ENCODE data around the gene SPIN1. TPM values are rescaled to one million over a fixed set of nuclear protein-coding genes. Genes with fewer than 3 reads are reported as not detected.

Gene SPIN1
- total and polyA plus RNA-seq, 2 donors (not counting 1 experiment from before 2014, with no cell fraction given) = 9.9 to 24.9 TPM

- intact Hi-C loops (cut with micrococcal nuclease) = no loop called here
- Histone ChIP-seq H3K9ac (ENCODE audit: low read length) (no peak overlapping the region), H4K20me1 (ENCODE audit: control insufficient read depth, insufficient read depth, low read length, poor library complexity, severe bottlenecking) (peaks cover 4% of the 10 kb centered on the region), H3K27me3 (replicated peaks in 1 of 4; ENCODE audit: control extremely low read depth in 1 of 4, control insufficient read depth in 3 of 4, insufficient read depth in 4 of 4, low read length in 3 of 4) (no peaks in the 10 kb centered on the region), H3K36me3 (replicated peaks in 1 of 2; ENCODE audit: control extremely low read depth in 1 of 2, control insufficient read depth in 1 of 2, extremely low read depth in 1 of 2, insufficient read depth in 2 of 2, low read length in 1 of 2) (peaks cover under 1 to 20% of the 10 kb centered on the region in 2 experiments), H2AFZ (ENCODE audit: insufficient read depth, low read depth, low read length, poor library complexity, severe bottlenecking) (no peak overlapping the region), H3K4me2 (replicated peaks; ENCODE audit: low read depth, low read length, poor library complexity, severe bottlenecking) (no peak overlapping the region), H3K79me2 (ENCODE audit: control insufficient read depth, insufficient read depth, low read length) (peaks cover 21% of the 10 kb centered on the region), H3K9me3 (ENCODE audit: control extremely low read depth in 1 of 3, control insufficient read depth in 2 of 3, insufficient read depth in 1 of 3, low read length in 2 of 3) (peaks cover 0 to 5% (median 1%) of the 10 kb centered on the region in 3 donors), H3K4me1 (ENCODE audit: control insufficient read depth in 2 of 2, insufficient read depth in 2 of 2, low read length in 2 of 2) (no peaks in the 10 kb centered on the region), H3K27ac (ENCODE audit: low read length in 2 of 2) (no peak overlapping the region), H3K4me3 (ENCODE audit: control extremely low read depth in 1 of 5, extremely low read depth in 1 of 5, insufficient read depth in 1 of 5, low read depth in 2 of 5, low read length in 4 of 5) (no peak overlapping the region)
- POLR2A ChIA-PET = no interaction called here
- no peak for ATAC-seq (ENCODE audit: low read depth)
- H3K9me3 Mint-ChIP-seq (ENCODE audit: insufficient read depth) = peaks cover 2% of the 10 kb centered on the region
- H3K27me3 Mint-ChIP-seq = no peaks in the 10 kb centered on the region
- H3K4me3 Mint-ChIP-seq = no peak overlapping the region
- H3K4me1 Mint-ChIP-seq = peaks cover 7% of the 10 kb centered on the region
- TF ChIP-seq EZH2 (IDR thresholded peaks at IDR 0.05; ENCODE audit: borderline replicate concordance, insufficient read depth, low read depth, low read length, poor library complexity, severe bottlenecking) (no peak), CTCF (IDR thresholded peaks at IDR 0.05) (no peak)
- CTCF ChIA-PET = interaction anchor here (0.6 kb wide), 1 partner anchor 49 kb away, joined by 4 read pairs; no protein-coding TSS in a partner anchor
- WGBS (ENCODE audit: insufficient coverage) = 100% methylated on average over 5 of the region's 5 CpGs
- no peak for DNase-seq
- H3K27ac Mint-ChIP-seq = no peak overlapping the region
Measured at GRCh38 chr9:88451160-88451559, 62.9 kb downstream of the SPIN1 start.

GRCh38 chr9:88458716-88459465, 70.6 kb downstream of the SPIN1 start:
- Histone ChIP-seq H3K9ac (ENCODE audit: low read length) (no peak overlapping the region), H3K27me3 (replicated peaks in 1 of 4; ENCODE audit: control extremely low read depth in 1 of 4, control insufficient read depth in 3 of 4, insufficient read depth in 4 of 4, low read length in 3 of 4) (no peaks in the 10 kb centered on the region), H4K20me1 (ENCODE audit: control insufficient read depth, insufficient read depth, low read length, poor library complexity, severe bottlenecking) (no peaks in the 10 kb centered on the region), H3K36me3 (replicated peaks in 1 of 2; ENCODE audit: control extremely low read depth in 1 of 2, control insufficient read depth in 1 of 2, extremely low read depth in 1 of 2, insufficient read depth in 2 of 2, low read length in 1 of 2) (peaks cover 3 to 6% of the 10 kb centered on the region in 2 experiments), H3K79me2 (ENCODE audit: control insufficient read depth, insufficient read depth, low read length) (no peaks in the 10 kb centered on the region), H3K9me3 (ENCODE audit: control extremely low read depth in 1 of 3, control insufficient read depth in 2 of 3, insufficient read depth in 1 of 3, low read length in 2 of 3) (no peaks in the 10 kb centered on the region), H3K27ac (ENCODE audit: low read length in 2 of 2) (no peak overlapping the region), H3K4me2 (replicated peaks; ENCODE audit: low read depth, low read length, poor library complexity, severe bottlenecking) (no peak overlapping the region), H3K4me1 (ENCODE audit: control insufficient read depth in 2 of 2, insufficient read depth in 2 of 2, low read length in 2 of 2) (no peaks in the 10 kb centered on the region), H2AFZ (ENCODE audit: insufficient read depth, low read depth, low read length, poor library complexity, severe bottlenecking) (no peak overlapping the region), H3K4me3 (ENCODE audit: control extremely low read depth in 1 of 5, extremely low read depth in 1 of 5, insufficient read depth in 1 of 5, low read depth in 2 of 5, low read length in 4 of 5) (no peak overlapping the region)
- ChIA-PET POLR2A (no interaction called here), CTCF (no interaction called here)
- no peak for ATAC-seq (ENCODE audit: low read depth)
- DNase-seq = no peak
- TF ChIP-seq CTCF (IDR thresholded peaks at IDR 0.05) (no peak), EZH2 (IDR thresholded peaks at IDR 0.05; ENCODE audit: borderline replicate concordance, insufficient read depth, low read depth, low read length, poor library complexity, severe bottlenecking) (no peak)
- H3K27ac Mint-ChIP-seq = no peak overlapping the region
- H3K9me3 Mint-ChIP-seq (ENCODE audit: insufficient read depth) = no peaks in the 10 kb centered on the region
- intact Hi-C loops (cut with micrococcal nuclease) = no loop called here
- no peaks in the 10 kb centered on the region for H3K4me1 Mint-ChIP-seq
- no peaks in the 10 kb centered on the region for H3K27me3 Mint-ChIP-seq
- no peak overlapping the region for H3K4me3 Mint-ChIP-seq
- WGBS (ENCODE audit: insufficient coverage) = 94% methylated on average over 2 of the region's 5 CpGs

Measured in B cell (primary cell).